A673 (cell line): ENCODE results near the gene BABAM2. TPM values are rescaled to one million over a fixed set of nuclear protein-coding genes. Genes with fewer than 3 reads are reported as not detected.

Source experiments
- BruUV-seq: library from RNA; stranded (reverse); fragments of 400-500 nt; replicated peaks from 2 replicates; lab custom pipeline; 2021; lab: Mats Ljungman, UMichigan
- CTCF ChIA-PET: fragments of 300-600 bp; sonication (Branson Sonifier 250); formaldehyde crosslinking; loops from one replicate; lab custom pipeline; 2022; ENCODE audit warnings: antibody characterized with exemption; lab: Charles Lee
- POLR2A ChIA-PET: fragments of 300-600 bp; sonication (Branson Sonifier 250); formaldehyde crosslinking; loops from one replicate; lab custom pipeline; 2022; ENCODE audit warnings: antibody characterized with exemption; ENCODE audit not compliant: low non-redundant PET; lab: Charles Lee
- DNase-seq: peaks from one replicate; pipeline ENCODE4 v3.0.0-alpha.2; 2015; ENCODE audit warnings: low spot score
- H3K27ac ChIP-seq: fragments of 200-600 bp; sonication (generic); 2 replicates; pipeline ENCODE4 v1.5.1; 2016; ENCODE audit warnings: mixed run types, low read depth, mild to moderate bottlenecking, mixed read lengths, antibody characterized with exemption, low read length; ENCODE audit not compliant: poor library complexity, severe bottlenecking
- H3K27me3 ChIP-seq: fragments of 200-600 bp; sonication (generic); replicated peaks from 2 replicates; pipeline ENCODE4 v1.6.1; 2017; ENCODE audit warnings: mixed run types, low read depth, mild to moderate bottlenecking, mixed read lengths, antibody characterized with exemption, low read length; ENCODE audit not compliant: insufficient read depth, poor library complexity
- H3K36me3 ChIP-seq: fragments of 200-600 bp; sonication (generic); 2 replicates; pipeline ENCODE4 v1.6.1; 2016; ENCODE audit warnings: mixed run types, mild to moderate bottlenecking, mixed read lengths, antibody characterized with exemption, low read length; ENCODE audit not compliant: insufficient read depth, poor library complexity, severe bottlenecking
- H3K4me1 ChIP-seq: fragments of 200-600 bp; sonication (generic); 2 replicates; pipeline ENCODE4 v1.6.1; 2017; ENCODE audit warnings: mixed run types, mild to moderate bottlenecking, mixed read lengths, antibody characterized with exemption, low read length; ENCODE audit not compliant: insufficient read depth, poor library complexity, severe bottlenecking
- H3K4me3 ChIP-seq: fragments of 200-600 bp; sonication (generic); 2 replicates; pipeline ENCODE4 v1.5.1; 2016; ENCODE audit warnings: low read depth, mixed run types, mild to moderate bottlenecking, mixed read lengths, low read length; ENCODE audit not compliant: poor library complexity, severe bottlenecking
- H3K9me3 ChIP-seq: fragments of 200-600 bp; sonication (generic); 2 replicates; pipeline ENCODE4 v1.6.1; 2016; ENCODE audit warnings: mixed run types, low read depth, mild to moderate bottlenecking, mixed read lengths, antibody characterized with exemption, low read length; ENCODE audit not compliant: poor library complexity, severe bottlenecking
- EZH2 ChIP-seq: fragments of 200-600 bp; sonication (generic); IDR thresholded peaks from 2 replicates; pipeline ENCODE4 v1.6.1; 2017; ENCODE audit warnings: borderline replicate concordance, low read depth, mild to moderate bottlenecking, mixed read lengths, antibody characterized with exemption, low read length; ENCODE audit not compliant: poor library complexity, severe bottlenecking
- intact Hi-C: fragments of 100-400 bp; cut with micrococcal nuclease; formaldehyde crosslinking; loops from one replicate; pipeline ENCODE4 v1.10.0; 2022; ENCODE audit not compliant: unreplicated experiment
- total RNA-seq: library from RNA; stranded (reverse); gene quantifications from 2 replicates; pipeline ENCODE4 v1.2.3, GENCODE V29; 2021
- TF ChIP-seq, protein P1 (sequence below): fragments of 300-800, 200-600 bp; sonication (generic); conservative IDR thresholded peaks from 2 replicates; pipeline ENCODE4 v1.5.1; 2017; ENCODE audit warnings: low read depth, mild to moderate bottlenecking, antibody characterized with exemption, low read length, moderate library complexity, mixed read lengths

Gene BABAM2
- total RNA-seq, 1 experiment from 2014 or later = 21.8 TPM

DNA sequence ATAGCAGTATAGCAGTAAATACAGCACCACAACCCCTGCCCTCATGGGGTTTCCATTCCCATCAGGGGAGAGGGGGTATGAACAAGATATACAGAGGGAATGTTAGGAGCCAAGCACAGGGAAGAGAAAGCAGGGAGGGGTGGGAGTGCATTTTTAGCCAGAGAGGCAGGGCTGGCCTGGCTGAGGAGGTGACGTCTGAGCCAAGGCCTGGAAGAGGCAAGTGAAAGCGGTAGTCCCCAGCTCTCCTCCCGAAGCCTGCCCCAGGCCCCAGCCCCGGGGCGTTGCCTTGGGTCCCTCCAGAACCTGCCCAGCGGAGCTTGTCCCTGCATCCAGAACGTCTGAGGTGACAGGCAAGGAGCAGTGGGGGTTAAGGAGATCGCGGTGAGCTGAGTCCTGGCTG lies 457.1 kb downstream of the BABAM2 start:
- no peak for DNase-seq
- POLR2A ChIA-PET = no interaction called here
- CTCF ChIA-PET = no interaction called here

DNA sequence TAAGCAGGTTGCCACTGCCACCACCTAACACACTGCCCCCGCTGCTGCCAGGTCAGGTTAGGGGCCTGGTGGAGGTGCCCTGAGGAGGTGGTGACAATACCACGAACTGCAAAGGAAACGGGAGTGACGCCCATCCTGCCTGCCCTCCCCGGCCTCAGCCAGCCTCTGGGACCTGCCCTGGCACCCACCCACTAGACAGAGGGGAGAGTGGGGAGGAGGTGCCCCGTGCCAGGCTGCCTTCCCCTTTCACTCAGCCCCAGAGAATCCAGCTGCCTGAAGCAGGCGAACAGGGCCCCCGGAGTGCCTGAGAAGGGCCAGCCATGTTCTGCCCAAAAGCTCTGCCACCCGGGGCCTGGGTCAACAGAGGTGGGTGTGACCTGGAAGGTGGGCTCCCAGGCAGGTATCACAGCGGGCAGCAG lies 457.6 kb downstream of the BABAM2 start:
- ChIA-PET POLR2A (no interaction called here), CTCF (no interaction called here)
- Histone ChIP-seq H3K4me1 (no peaks in the 10 kb centered on the region), H3K36me3 (no peaks in the 10 kb centered on the region), H3K9me3 (no peaks in the 10 kb centered on the region), H3K27me3 (no peaks in the 10 kb centered on the region), H3K27ac (no peak overlapping the region), H3K4me3 (no peak overlapping the region)
- BruUV-seq = no TSS peak
- no peak for TF ChIP-seq EZH2
- TF ChIP-seq, protein P1, sequence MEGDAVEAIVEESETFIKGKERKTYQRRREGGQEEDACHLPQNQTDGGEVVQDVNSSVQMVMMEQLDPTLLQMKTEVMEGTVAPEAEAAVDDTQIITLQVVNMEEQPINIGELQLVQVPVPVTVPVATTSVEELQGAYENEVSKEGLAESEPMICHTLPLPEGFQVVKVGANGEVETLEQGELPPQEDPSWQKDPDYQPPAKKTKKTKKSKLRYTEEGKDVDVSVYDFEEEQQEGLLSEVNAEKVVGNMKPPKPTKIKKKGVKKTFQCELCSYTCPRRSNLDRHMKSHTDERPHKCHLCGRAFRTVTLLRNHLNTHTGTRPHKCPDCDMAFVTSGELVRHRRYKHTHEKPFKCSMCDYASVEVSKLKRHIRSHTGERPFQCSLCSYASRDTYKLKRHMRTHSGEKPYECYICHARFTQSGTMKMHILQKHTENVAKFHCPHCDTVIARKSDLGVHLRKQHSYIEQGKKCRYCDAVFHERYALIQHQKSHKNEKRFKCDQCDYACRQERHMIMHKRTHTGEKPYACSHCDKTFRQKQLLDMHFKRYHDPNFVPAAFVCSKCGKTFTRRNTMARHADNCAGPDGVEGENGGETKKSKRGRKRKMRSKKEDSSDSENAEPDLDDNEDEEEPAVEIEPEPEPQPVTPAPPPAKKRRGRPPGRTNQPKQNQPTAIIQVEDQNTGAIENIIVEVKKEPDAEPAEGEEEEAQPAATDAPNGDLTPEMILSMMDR = no peak
- no peak for DNase-seq
- intact Hi-C loops = no loop called here

More for the DNA sequence above, 457.1 kb downstream of the BABAM2 start:
- Histone ChIP-seq H3K36me3 (no peaks in the 10 kb centered on the region), H3K4me1 (peaks cover under 1% of the 10 kb centered on the region), H3K27me3 (no peaks in the 10 kb centered on the region), H3K9me3 (no peaks in the 10 kb centered on the region), H3K4me3 (no peak overlapping the region), H3K27ac (no peak overlapping the region)
- intact Hi-C loops = no loop called here
- BruUV-seq = no TSS peak
- TF ChIP-seq EZH2 = no peak
- TF ChIP-seq, protein P1 = no peak

DNA sequence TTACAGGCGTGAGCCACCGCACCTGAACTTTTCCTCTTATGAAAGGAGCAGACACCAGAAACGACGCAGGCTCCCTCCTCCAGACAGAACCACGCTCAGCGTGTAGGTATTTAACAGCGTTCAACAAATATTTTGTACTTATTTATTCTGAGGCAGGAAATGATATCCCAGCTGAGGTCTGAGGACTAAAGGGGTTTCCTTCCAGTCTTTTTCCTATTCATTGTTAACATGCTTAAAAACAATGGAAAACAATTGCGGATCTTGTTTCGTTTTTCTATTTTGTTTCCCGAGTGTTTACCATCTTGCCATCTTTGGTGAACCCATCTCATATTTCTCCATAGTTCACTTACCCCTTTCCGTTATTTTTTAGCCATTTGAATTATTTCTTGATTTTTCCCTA lies 458.4 kb downstream of the BABAM2 start:
- intact Hi-C loops = no loop called here
- ChIA-PET POLR2A (no interaction called here), CTCF (no interaction called here)
- H3K4me1 ChIP-seq = no peaks in the 10 kb centered on the region
- no peaks in the 10 kb centered on the region for H3K9me3 ChIP-seq
- H3K36me3 ChIP-seq = no peaks in the 10 kb centered on the region
- BruUV-seq = no TSS peak
- H3K4me3 ChIP-seq = no peak overlapping the region
- H3K27me3 ChIP-seq = no peaks in the 10 kb centered on the region
- H3K27ac ChIP-seq = no peak overlapping the region
- TF ChIP-seq EZH2 = no peak
- TF ChIP-seq, protein P1 = no peak
- no peak for DNase-seq
